SU-DHL-6 (cell line): ENCODE results near the gene FBXL16.

Experiments
- H2AFZ ChIP-seq: fragments of 200-600 bp; sonication (generic); 2 replicates; pipeline ENCODE4 v1.6.1; 2014; ENCODE audit warnings: low read depth, mild to moderate bottlenecking, moderate library complexity, mixed read lengths, antibody characterized with exemption, low read length; ENCODE audit not compliant: severe bottlenecking
- H3F3A ChIP-seq: fragments of 200-600 bp; shearing (Covaris generic); 2 replicates; pipeline ENCODE4 v1.6.0; 2016; ENCODE audit warnings: antibody characterized with exemption, mild to moderate bottlenecking; ENCODE audit not compliant: insufficient read depth
- H3K27ac ChIP-seq: fragments of 200-600 bp; sonication (generic); 2 replicates; pipeline ENCODE4 v1.5.1; 2016; ENCODE audit warnings: low read depth, mild to moderate bottlenecking, low read length, moderate library complexity, mixed read lengths
- H3K27me3 ChIP-seq: fragments of 200-600 bp; sonication (generic), shearing (Covaris generic); 2 replicates; pipeline ENCODE4 v1.6.0; 2014; ENCODE audit warnings: mild to moderate bottlenecking, low read length
- H3K36me3 ChIP-seq: fragments of 200-600 bp; sonication (generic); 2 replicates; pipeline ENCODE4 v1.6.1; 2014; ENCODE audit warnings: mild to moderate bottlenecking, low read length, mixed read lengths
- H3K4me2 ChIP-seq: fragments of 300-600, 200-600 bp; shearing (Covaris generic), sonication (generic); 2 replicates; pipeline ENCODE4 v1.6.0; 2014; ENCODE audit warnings: low read length, low read depth, mild to moderate bottlenecking; ENCODE audit not compliant: poor library complexity, severe bottlenecking
- H3K4me3 ChIP-seq: fragments of 200-600 bp; sonication (generic); 2 replicates; pipeline ENCODE4 v1.5.1; 2014; ENCODE audit warnings: antibody characterized with exemption, low read length, mild to moderate bottlenecking, mixed read lengths; ENCODE audit not compliant: insufficient read depth, poor library complexity, severe bottlenecking
- H3K79me2 ChIP-seq: fragments of 200-600 bp; sonication (generic); 2 replicates; pipeline ENCODE4 v1.6.1; 2014; ENCODE audit warnings: mild to moderate bottlenecking, low read length, moderate library complexity; ENCODE audit not compliant: insufficient read depth
- H3K9ac ChIP-seq: fragments of 200-600 bp; sonication (generic); 2 replicates; pipeline ENCODE4 v1.7.0; 2014; ENCODE audit warnings: mild to moderate bottlenecking, low read length
- H3K9me2 ChIP-seq: fragments of 200-600 bp; sonication (generic); replicated peaks from 2 replicates; pipeline ENCODE4 v1.6.1; 2014; ENCODE audit warnings: low read length; ENCODE audit not compliant: insufficient read depth
- H3K9me3 ChIP-seq: fragments of 200-600 bp; sonication (generic); 2 replicates; pipeline ENCODE4 v1.6.1; 2014; ENCODE audit warnings: low read length, mixed read lengths; ENCODE audit not compliant: insufficient read depth
- H4K20me1 ChIP-seq: fragments of 200-600 bp; sonication (generic); 2 replicates; pipeline ENCODE4 v1.6.1; 2014; ENCODE audit warnings: low read depth, mild to moderate bottlenecking, antibody characterized with exemption, low read length, moderate library complexity, mixed read lengths
- EZH2phosphoT487 ChIP-seq: fragments of 200-600 bp; sonication (generic), shearing (Covaris generic); conservative IDR thresholded peaks from 2 replicates; pipeline ENCODE4 v1.6.1; 2018; ENCODE audit warnings: mild to moderate bottlenecking, antibody characterized with exemption, low read length, moderate library complexity, mixed read lengths
- TF ChIP-seq, protein P1 (sequence below): fragments of 200-600 bp; sonication (generic); IDR thresholded peaks from one replicate; pipeline ENCODE4 v1.5.1; 2017; ENCODE audit warnings: antibody characterized with exemption, mild to moderate bottlenecking, low read length, moderate library complexity; ENCODE audit not compliant: insufficient read depth, poor library complexity, severe bottlenecking

The FBXL16 gene

DNA sequence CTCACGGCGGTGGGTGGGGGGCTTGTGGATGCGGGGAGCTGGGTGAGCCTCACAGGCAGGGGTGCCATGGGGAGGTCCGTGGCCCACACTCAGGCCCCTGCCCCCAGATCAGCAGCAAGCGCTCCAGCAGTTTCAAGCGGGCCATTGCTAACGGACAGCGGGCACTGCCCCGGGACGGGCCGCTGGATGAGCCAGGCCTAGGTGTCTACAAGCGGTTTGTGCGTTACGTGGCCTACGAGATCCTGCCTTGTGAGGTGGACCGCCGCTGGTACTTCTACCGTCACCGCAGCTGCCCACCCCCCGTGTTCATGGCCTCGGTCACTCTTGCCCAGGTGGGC, 29.1 kb downstream of the FBXL16 start:
- Histone ChIP-seq H3K4me2 (no peak overlapping the region), H3K27ac (no peak overlapping the region)

GRCh38 chr16:675884-676564, 29.6 kb downstream of the FBXL16 start:
- no peak for TF ChIP-seq EZH2phosphoT487
- TF ChIP-seq, protein P1, sequence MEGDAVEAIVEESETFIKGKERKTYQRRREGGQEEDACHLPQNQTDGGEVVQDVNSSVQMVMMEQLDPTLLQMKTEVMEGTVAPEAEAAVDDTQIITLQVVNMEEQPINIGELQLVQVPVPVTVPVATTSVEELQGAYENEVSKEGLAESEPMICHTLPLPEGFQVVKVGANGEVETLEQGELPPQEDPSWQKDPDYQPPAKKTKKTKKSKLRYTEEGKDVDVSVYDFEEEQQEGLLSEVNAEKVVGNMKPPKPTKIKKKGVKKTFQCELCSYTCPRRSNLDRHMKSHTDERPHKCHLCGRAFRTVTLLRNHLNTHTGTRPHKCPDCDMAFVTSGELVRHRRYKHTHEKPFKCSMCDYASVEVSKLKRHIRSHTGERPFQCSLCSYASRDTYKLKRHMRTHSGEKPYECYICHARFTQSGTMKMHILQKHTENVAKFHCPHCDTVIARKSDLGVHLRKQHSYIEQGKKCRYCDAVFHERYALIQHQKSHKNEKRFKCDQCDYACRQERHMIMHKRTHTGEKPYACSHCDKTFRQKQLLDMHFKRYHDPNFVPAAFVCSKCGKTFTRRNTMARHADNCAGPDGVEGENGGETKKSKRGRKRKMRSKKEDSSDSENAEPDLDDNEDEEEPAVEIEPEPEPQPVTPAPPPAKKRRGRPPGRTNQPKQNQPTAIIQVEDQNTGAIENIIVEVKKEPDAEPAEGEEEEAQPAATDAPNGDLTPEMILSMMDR = no peak
- H3K27me3 ChIP-seq = no peaks in the 10 kb centered on the region
- H3K9me2 ChIP-seq = no peaks in the 10 kb centered on the region
- H2AFZ ChIP-seq = no peak overlapping the region
- H3K9ac ChIP-seq = no peak overlapping the region
- H3K4me2 ChIP-seq = no peak overlapping the region
- no peak overlapping the region for H3K27ac ChIP-seq
- no peaks in the 10 kb centered on the region for H3K9me3 ChIP-seq
- peaks cover 3% of the 10 kb centered on the region; the same call in 1 of the 2 replicates for H3K79me2 ChIP-seq
- H3F3A ChIP-seq = peaks cover 9% of the 10 kb centered on the region; the same call in 1 of the 2 replicates
- H3K4me3 ChIP-seq = no peak overlapping the region
- H3K36me3 ChIP-seq = no peaks in the 10 kb centered on the region
- H4K20me1 ChIP-seq = no peaks in the 10 kb centered on the region

More for the DNA sequence above, 29.1 kb downstream of the FBXL16 start:
- Histone ChIP-seq H3K9ac (no peak overlapping the region), H3K9me2 (no peaks in the 10 kb centered on the region), H4K20me1 (no peaks in the 10 kb centered on the region), H3K79me2 (peaks cover 8% of the 10 kb centered on the region; the same call in 1 of the 2 replicates), H3K36me3 (no peaks in the 10 kb centered on the region), H2AFZ (no peak overlapping the region), H3K9me3 (no peaks in the 10 kb centered on the region), H3K4me3 (no peak overlapping the region), H3K27me3 (no peaks in the 10 kb centered on the region), H3F3A (peaks cover 9% of the 10 kb centered on the region; the same call in 1 of the 2 replicates)
- TF ChIP-seq, protein P1 = no peak
- no peak for TF ChIP-seq EZH2phosphoT487

GRCh38 chr16:674968-675883, 30.4 kb downstream of the FBXL16 start, which contains the start of gene RHBDL1:
Gene RHBDL1 (plus strand): TSS chr16:675671. CDS start chr16:675791, 120 bp downstream.
- Histone ChIP-seq H3K79me2 (no peaks in the 10 kb centered on the region), H3K27ac (no peak within 1 kb of the TSS), H3K4me3 (no peak within 1 kb of the TSS), H2AFZ (no peak within 1 kb of the TSS), H3K9me3 (no peaks in the 10 kb centered on the region), H3K4me2 (no peak within 1 kb of the TSS), H3K9me2 (no peaks in the 10 kb centered on the region), H3K27me3 (no peaks in the 10 kb centered on the region), H3K36me3 (no peaks in the 10 kb centered on the region), H3F3A (peaks cover 9% of the 10 kb centered on the region; the same call in 1 of the 2 replicates), H3K9ac (no peak within 1 kb of the TSS), H4K20me1 (no peaks in the 10 kb centered on the region)
- TF ChIP-seq, protein P1 = no peak
- TF ChIP-seq EZH2phosphoT487 = no peak
